K562 (cell line): ENCODE measurements around the gene FCAMR. TPM values are rescaled to one million over a fixed set of nuclear protein-coding genes. Genes with fewer than 3 reads are reported as not detected.
A peak's percentile ranks its signal among the peaks of the same experiment; 100 is the strongest.

Source experiments
- ARID1B ChIP-seq: fragments of 450-650 bp; IDR thresholded peaks from 2 replicates; pipeline ENCODE4 v1.6.1; 2016; ENCODE audit warnings: antibody characterized with exemption, mild to moderate bottlenecking, inconsistent platforms
- COPS2 ChIP-seq: fragments of 450-650 bp; conservative IDR thresholded peaks from 2 replicates; pipeline ENCODE4 v1.6.1; 2016; ENCODE audit warnings: mild to moderate bottlenecking, moderate library complexity
- DMBX1 ChIP-seq: fragments of 250-450 bp; sonication (Bioruptor Pico); IDR thresholded peaks from 2 replicates; pipeline ENCODE4 v1.8.0; 2022; ENCODE audit warnings: inconsistent platforms, mild to moderate bottlenecking, moderate library complexity, borderline replicate concordance
- EGR1 ChIP-seq: fragments of 450-650 bp; conservative IDR thresholded peaks from 2 replicates; pipeline ENCODE4 v1.6.1; 2017; ENCODE audit warnings: mild to moderate bottlenecking
- KLF13 ChIP-seq: fragments of 450-650 bp; IDR thresholded peaks from 2 replicates; pipeline ENCODE4 v1.6.1; 2016; ENCODE audit warnings: missing genetic modification characterization, low read depth, mild to moderate bottlenecking, missing compliant biosample characterization, moderate library complexity, borderline replicate concordance
- MTA3 ChIP-seq: fragments of 450-650 bp; formaldehyde crosslinking; IDR thresholded peaks from 2 replicates; pipeline ENCODE4 v1.6.1; 2017; ENCODE audit warnings: mild to moderate bottlenecking, borderline replicate concordance
- NCOA4 ChIP-seq: fragments of 450-650 bp; IDR thresholded peaks from 2 replicates; pipeline ENCODE4 v1.6.1; 2018; ENCODE audit warnings: mild to moderate bottlenecking; ENCODE audit not compliant: partially characterized antibody
- NELFE ChIP-seq: IDR thresholded peaks from 2 replicates; pipeline ENCODE4 v1.6.1; 2011; ENCODE audit warnings: mild to moderate bottlenecking; ENCODE audit not compliant: insufficient read depth, insufficient read length
- NFXL1 ChIP-seq: fragments of 450-650 bp; formaldehyde crosslinking; IDR thresholded peaks from 2 replicates; pipeline ENCODE4 v1.4.0; 2021; ENCODE audit warnings: mild to moderate bottlenecking
- NONO ChIP-seq, 2 experiments: fragments of 200-400 bp in 1 of 2; fragments of 450-650 bp in 1 of 2; formaldehyde crosslinking in 1 of 2; IDR thresholded peaks; 2 replicates each; pipeline ENCODE4 v1.6.1; 2017; ENCODE audit warnings: low read depth in 2 of 2, mild to moderate bottlenecking in 2 of 2, moderate library complexity in 2 of 2, low read length in 1 of 2
- RBM39 ChIP-seq: fragments of 200-400 bp; formaldehyde crosslinking; optimal IDR thresholded peaks from 2 replicates; pipeline ENCODE3; 2018; ENCODE audit warnings: low read depth, low read length
- RCOR1 ChIP-seq, 2 experiments: IDR thresholded peaks; 2 replicates each; pipeline ENCODE4 v1.6.1; 2012; ENCODE audit warnings: low read depth in 2 of 2, low read length in 2 of 2, borderline replicate concordance in 1 of 2, improper control_type of control experiment in 1 of 2
- TOE1 ChIP-seq, 2 experiments: fragments of 450-650 bp in 1 of 2; sonication (generic) in 1 of 2; formaldehyde crosslinking in 1 of 2; IDR thresholded peaks; 2 replicates each; pipeline versions ENCODE4 v1.7.1 to v1.8.0; 2016 to 2022; ENCODE audit warnings: borderline replicate concordance in 2 of 2, mild to moderate bottlenecking in 2 of 2, antibody characterized with exemption in 1 of 2, inconsistent platforms in 1 of 2, low read depth in 1 of 2, missing genetic modification reagents in 1 of 2, moderate library complexity in 1 of 2
- TRIM25 ChIP-seq: fragments of 450-650 bp; IDR thresholded peaks from 2 replicates; pipeline ENCODE4 v1.7.0; 2016; ENCODE audit warnings: borderline replicate concordance
- UBTF ChIP-seq, 2 experiments: IDR thresholded peaks; 2 replicates each; pipeline ENCODE4 v1.6.1; 2012; ENCODE audit warnings: improper control_type of control experiment in 2 of 2, low read depth in 2 of 2, low read length in 2 of 2, borderline replicate concordance in 1 of 2
- ZNF280A ChIP-seq: fragments of 450-650 bp; IDR thresholded peaks from 2 replicates; pipeline ENCODE4 v1.6.1; 2018; ENCODE audit warnings: mild to moderate bottlenecking, low read depth; ENCODE audit not compliant: partially characterized antibody
- ZNF655 ChIP-seq: fragments of 250-450 bp; sonication (Bioruptor Pico); IDR thresholded peaks from 2 replicates; pipeline ENCODE4 v1.5.0; 2021
- polyA plus RNA-seq, 8 experiments: library from polyadenylated mRNA; depleted of rRNA in 4 of 8; stranded (reverse) in 5 of 8; unstranded in 3 of 8; fragments of >200 nt; fragmentation: Nextera tagmentation in 2 of 8; fragmentation: Illumina TruSeq in 1 of 8; extraction: Ambion mirVana in 2 of 8; extraction: Trizol in 1 of 8; gene quantifications; 2 replicates each; pipeline versions ENCODE4 v1.2.1 to v1.2.3, GENCODE V29; 2011 to 2014; ENCODE audit warnings: inconsistent platforms in 1 of 8, missing spikeins in 1 of 8
- total RNA-seq, 7 experiments: library from RNA; depleted of rRNA in 6 of 7; stranded (reverse); fragments of >200 nt in 6 of 7; fragmentation: Illumina TruSeq in 2 of 7; extraction: Trizol in 2 of 7; gene quantifications; 2 replicates each; pipeline versions ENCODE4 v1.2.1 to v1.2.3, GENCODE V29; 2011 to 2021; ENCODE audit warnings: low replicate concordance in 1 of 7

FCAMR gene
- total and polyA plus RNA-seq, 9 of the 15 experiments (the other 6 are each of a cell fraction or from before 2014, with no cell fraction given) = not detected

- TF ChIP-seq UBTF (IDR thresholded peaks at IDR 0.05; ENCODE audit: borderline replicate concordance in 1 of 2, low read depth in 2 of 2, low read length in 2 of 2) (no peak), ARID1B (peak; percentile 59; the same call in 1 of the 2 replicates), NCOA4 (no peak), DMBX1 (CRISPR knock-in tag) (no peak), NELFE (no peak), MTA3 (no peak; the same call in 1 of the 2 replicates), COPS2 (no peak), RBM39 (no peak), ZNF280A (no peak), KLF13 (tag) (no peak), TRIM25 (0 out of 2 replicates have a peak, but pooled peaks have one; percentile 42), EGR1 (no peak), ZNF655 (CRISPR knock-in tag) (0 out of 2 replicates have a peak, but pooled peaks have one; percentile 21), NFXL1 (CRISPR knock-in tag) (no peak), RCOR1 (IDR thresholded peaks at IDR 0.05; ENCODE audit: borderline replicate concordance in 1 of 2, low read depth in 2 of 2, low read length in 2 of 2) (peak in 1 of 2 experiments; percentile 55; a peak in 1 of 4 replicates), NONO (IDR thresholded peaks at IDR 0.05; ENCODE audit: low read depth in 2 of 2, low read length in 1 of 2) (no peak), TOE1 (IDR thresholded peaks at IDR 0.05; ENCODE audit: borderline replicate concordance) (peak; percentile 54), TOE1 (CRISPR knock-in tag; IDR thresholded peaks at IDR 0.05; ENCODE audit: borderline replicate concordance, low read depth) (no peak)
Measured at GRCh38 chr1:207004931-207005830, 34.9 kb upstream of the FCAMR start (continued).
